Kidney capillary endothelial cell (primary cell): ENCODE measurements around the gene SLC6A18.
"Not testable (repeated sequence)": the region's sequence is repeated elsewhere in the genome, so short reads cannot be mapped to it uniquely, and the experiment has no call there.

ENCODE experiments used
- DNase-seq: peaks from one replicate; pipeline ENCODE4 v3.0.0-alpha.2; 2018; ENCODE audit warnings: low spot score

Gene SLC6A18

DNA sequence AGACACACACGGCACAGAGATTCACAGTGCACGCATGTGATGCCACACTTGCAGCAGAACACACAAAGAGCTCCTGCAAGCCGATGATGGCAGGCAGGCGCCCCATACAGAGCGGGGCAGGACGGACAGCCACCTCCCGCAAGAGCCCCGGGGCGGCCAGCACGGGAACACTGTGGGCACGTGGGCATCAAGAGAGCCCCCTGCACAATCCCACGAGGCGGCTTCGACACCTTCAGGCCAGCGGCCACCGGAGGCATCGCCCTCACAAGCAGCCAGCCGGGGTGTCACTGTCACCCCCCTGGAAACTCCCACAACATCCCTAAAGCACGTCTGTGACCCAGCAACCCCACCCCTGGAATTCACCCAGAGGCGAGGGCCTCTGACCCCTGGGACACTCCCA, 51.7 kb downstream of the SLC6A18 start:
- no peak for DNase-seq

DNA sequence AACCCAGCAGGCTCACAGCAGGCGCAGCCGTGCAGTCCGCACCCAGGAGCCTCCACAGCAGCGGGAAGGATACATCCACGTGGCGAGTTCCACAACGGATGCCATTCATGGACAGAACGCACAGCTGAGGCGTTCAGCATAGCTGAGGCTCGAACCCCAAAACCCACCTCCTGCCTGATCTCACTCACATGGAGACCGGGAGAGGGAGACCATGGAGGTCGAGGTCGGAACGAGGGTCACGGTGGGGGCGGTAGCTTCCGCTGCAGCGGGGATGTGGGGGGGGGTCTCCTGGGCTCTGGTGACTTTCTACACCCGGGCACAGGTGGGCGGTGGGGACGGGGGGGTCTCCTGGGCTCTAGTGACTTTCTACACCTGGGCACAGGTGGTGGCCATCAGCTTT, 52.1 kb downstream of the SLC6A18 start:
- DNase-seq: no peak

- DNase-seq: no peak
Measured at GRCh38 chr5:1277781-1278180, 52.6 kb downstream of the SLC6A18 start.

- no peak for DNase-seq
Measured at GRCh38 chr5:1278216-1278615, 53.0 kb downstream of the SLC6A18 start.

GRCh38 chr5:1278656-1279442, 53.7 kb downstream of the SLC6A18 start:
- DNase-seq: no peak

- no peak for DNase-seq
Measured at GRCh38 chr5:1279443-1280151, 54.4 kb downstream of the SLC6A18 start.

- DNase-seq: no peak
Measured at GRCh38 chr5:1280177-1281037, 55.2 kb downstream of the SLC6A18 start.

GRCh38 chr5:1281038-1281882, 56.1 kb downstream of the SLC6A18 start:
- DNase-seq: no peak

DNA sequence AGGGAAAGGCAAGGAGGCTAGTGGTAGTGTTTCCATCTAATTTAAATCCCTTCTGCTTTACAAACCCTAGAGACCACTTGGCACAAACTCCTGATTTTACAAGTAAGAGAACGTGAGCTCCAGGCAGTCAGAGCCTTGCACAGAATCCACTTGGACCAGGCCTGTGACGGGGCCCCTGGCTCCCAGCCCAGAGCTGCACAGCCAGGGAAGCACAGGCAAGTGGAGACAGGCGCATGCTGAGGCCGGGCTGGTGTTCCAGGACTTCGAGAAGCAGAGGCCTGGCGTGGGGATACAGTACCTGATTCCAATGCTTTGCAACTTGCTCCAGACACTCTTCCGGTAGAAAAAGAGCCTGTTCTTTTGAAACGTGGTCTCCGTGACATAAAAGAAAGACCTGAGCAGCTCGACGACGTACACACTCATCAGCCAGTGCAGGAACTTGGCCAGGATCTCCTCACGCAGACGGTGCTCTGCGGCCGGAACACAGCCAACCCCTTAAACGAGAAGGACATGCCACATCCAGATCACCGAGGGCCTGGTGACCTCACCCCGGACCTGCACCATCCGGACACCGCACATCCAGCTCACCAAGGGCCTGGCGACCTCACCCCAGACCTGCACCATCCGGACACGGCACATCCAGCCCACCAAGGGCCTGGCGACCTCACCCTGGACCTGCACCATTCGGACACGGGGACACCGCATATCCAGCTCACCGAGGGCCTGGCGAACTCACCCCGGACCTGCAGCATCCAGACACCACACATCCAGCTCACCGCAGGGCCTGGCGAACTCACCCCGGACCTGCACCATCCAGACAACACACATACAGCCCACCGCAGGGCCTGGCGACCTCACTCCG, 57.2 kb downstream of the SLC6A18 start:
- DNase-seq: no peak

- DNase-seq: not testable (repeated sequence)
Measured at GRCh38 chr5:1282993-1283728, 58.0 kb downstream of the SLC6A18 start.

GRCh38 chr5:1283729-1284041, 58.5 kb downstream of the SLC6A18 start:
- DNase-seq: not testable (repeated sequence)

GRCh38 chr5:1284336-1284970, 59.3 kb downstream of the SLC6A18 start:
- DNase-seq: not testable (repeated sequence)

GRCh38 chr5:1285141-1285540, 60.0 kb downstream of the SLC6A18 start:
- no peak for DNase-seq

DNA sequence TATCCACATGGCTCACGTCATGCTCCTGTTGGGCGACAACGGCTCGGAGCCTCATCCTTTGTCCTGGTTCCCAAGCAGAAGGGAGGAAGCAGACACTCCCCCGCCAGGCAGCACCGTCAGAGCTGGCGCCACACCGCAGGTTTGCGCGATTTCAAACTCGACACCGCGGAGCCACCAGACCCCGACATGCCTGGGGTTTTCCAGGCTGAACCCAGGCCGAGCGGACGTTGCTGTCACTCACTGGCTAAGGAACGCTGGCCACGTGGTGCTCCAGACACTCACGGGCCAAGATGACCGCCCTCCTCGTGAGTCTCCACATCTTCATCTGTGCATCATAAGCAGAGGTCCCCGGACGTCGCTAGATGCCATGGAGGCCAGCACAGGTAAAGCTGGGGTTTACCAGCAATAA, 60.7 kb downstream of the SLC6A18 start:
- DNase-seq: no peak

GRCh38 chr5:1288439-1289335, 63.5 kb downstream of the SLC6A18 start:
- DNase-seq: no peak

GRCh38 chr5:1289559-1289958, 64.4 kb downstream of the SLC6A18 start:
- not testable (repeated sequence) for DNase-seq

DNA sequence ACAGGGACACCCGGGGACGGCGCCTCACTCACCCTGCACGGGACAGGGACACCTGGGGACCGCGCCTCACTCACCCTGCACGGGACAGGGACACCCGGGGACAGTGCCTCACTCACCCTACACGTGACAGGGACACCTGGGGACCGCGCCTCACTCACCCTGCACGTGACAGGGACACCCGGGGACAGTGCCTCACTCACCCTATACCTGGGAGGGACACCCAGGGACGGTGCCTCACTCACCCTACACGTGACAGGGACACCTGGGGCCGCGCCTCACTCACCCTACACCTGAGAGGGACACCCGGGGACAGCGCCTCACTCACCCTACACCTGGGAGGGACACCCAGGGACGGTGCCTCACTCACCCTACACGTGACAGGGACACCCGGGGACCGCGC, 65.8 kb downstream of the SLC6A18 start:
- not testable (repeated sequence) for DNase-seq

DNA sequence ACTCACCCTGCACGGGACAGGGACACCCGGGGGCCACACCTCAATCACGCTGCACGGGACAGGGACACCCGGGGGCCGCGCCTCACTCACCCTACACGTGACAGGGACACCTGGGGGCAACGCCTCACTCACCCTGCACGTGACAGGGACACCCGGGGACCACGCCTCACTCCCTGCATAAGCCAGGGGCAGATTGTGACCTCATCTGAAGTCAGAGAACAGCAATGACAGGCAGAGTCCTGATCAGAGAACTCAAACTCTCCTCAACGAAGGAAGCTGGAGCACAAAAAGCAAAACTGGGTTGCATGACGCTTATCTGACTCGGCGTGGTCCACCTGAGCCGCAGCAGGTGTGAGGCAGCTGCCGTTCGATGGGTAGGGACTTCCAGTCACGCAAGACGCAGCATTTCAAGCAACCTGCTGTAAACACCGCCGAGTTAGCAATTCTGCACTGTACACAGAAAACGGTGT, 66.5 kb downstream of the SLC6A18 start:
- DNase-seq: no peak
